ENCODE results near the gene DCPS.
"Not testable (repeated sequence)": the region's sequence is repeated elsewhere in the genome, so short reads cannot be mapped to it uniquely, and the experiment has no call there.

Gene DCPS

DNA sequence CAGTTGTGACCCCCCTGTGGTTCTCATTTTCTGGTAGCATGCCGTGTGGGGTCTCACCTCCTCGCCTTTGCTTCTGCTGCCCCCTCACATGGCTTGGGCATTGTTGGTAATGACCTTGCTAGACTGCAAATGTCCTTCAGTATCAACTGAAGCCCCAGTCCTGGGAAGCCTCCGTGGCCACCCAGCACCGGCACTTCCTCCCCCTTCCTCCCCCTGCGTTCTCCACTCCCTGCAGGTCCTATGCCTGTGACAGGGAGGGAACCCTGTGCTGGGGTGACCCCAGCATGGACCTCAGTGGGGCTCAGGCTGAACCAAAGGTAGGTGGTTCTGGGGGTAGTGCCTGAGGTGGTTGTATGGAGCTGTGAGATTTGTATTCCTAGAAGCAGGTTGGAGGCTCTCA is 57.5 kb downstream of the DCPS start:
- H3K4me3 ChIP-seq (ENCODE audit: low read depth, low read length) = no peak overlapping the region
- TF ChIP-seq, protein P1, sequence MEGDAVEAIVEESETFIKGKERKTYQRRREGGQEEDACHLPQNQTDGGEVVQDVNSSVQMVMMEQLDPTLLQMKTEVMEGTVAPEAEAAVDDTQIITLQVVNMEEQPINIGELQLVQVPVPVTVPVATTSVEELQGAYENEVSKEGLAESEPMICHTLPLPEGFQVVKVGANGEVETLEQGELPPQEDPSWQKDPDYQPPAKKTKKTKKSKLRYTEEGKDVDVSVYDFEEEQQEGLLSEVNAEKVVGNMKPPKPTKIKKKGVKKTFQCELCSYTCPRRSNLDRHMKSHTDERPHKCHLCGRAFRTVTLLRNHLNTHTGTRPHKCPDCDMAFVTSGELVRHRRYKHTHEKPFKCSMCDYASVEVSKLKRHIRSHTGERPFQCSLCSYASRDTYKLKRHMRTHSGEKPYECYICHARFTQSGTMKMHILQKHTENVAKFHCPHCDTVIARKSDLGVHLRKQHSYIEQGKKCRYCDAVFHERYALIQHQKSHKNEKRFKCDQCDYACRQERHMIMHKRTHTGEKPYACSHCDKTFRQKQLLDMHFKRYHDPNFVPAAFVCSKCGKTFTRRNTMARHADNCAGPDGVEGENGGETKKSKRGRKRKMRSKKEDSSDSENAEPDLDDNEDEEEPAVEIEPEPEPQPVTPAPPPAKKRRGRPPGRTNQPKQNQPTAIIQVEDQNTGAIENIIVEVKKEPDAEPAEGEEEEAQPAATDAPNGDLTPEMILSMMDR (IDR thresholded peaks at IDR 0.05; ENCODE audit: low read depth, low read length) = no peak

- TF ChIP-seq, protein P1 (IDR thresholded peaks at IDR 0.05; ENCODE audit: low read depth, low read length) = no peak
Measured at GRCh38 chr11:126362879-126363655, 59.2 kb downstream of the DCPS start.

DNA sequence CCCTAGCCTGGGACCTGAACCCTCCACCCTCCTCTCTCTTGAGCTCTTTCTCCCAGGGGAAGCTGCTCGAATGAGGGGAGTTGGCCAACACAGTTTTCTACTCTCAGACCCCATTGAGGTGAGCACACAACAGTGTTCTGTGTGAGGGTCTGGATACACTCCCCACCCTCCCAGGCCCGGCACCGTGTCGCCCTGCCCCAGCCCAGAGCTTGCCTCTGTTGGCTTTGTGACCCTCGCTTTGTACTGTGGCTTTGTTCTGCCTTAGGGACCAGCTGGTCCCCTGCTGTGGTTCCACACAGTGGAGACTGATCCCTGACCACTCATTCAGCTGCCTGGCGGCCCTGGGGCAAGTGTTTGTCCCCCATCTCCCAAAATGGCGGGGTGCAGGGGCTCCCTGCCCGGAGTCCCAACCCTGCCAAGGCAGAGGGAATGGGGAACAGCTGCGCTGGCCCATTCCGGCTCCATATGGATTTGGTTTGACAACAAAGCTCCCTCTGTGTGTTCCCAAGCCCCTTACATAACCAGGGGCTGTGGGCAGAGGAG is 59.9 kb downstream of the DCPS start:
- TF ChIP-seq, protein P1 (IDR thresholded peaks at IDR 0.05; ENCODE audit: low read depth, low read length) = no peak
- no peak overlapping the region for H3K4me3 ChIP-seq (ENCODE audit: low read depth, low read length)

More at GRCh38 chr11:126362879-126363655, 59.2 kb downstream of the DCPS start:
- no peak overlapping the region for H3K4me3 ChIP-seq (ENCODE audit: low read depth, low read length)

DNA sequence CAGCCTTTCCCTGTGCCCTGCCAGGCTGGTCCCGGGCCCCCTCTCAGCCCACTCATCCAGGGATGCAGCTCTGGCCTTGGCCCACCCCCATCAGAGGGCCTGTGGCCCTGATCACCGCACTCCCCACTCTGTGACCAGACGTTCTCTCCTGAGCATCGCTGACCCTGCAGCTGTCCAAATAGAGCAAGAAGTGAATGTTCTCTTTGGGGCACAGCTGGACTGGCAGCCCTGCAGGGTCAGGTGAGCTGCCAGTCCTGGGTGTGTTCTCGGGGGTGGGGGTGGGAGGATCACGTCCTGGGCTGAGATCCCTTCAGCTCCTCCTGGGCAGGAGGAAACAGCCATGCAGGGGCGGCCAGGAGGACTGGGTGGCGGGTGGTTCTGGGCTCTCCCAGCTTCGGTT is 60.9 kb downstream of the DCPS start:
- not testable (repeated sequence) for H3K4me3 ChIP-seq (ENCODE audit: low read depth, low read length)

DNA sequence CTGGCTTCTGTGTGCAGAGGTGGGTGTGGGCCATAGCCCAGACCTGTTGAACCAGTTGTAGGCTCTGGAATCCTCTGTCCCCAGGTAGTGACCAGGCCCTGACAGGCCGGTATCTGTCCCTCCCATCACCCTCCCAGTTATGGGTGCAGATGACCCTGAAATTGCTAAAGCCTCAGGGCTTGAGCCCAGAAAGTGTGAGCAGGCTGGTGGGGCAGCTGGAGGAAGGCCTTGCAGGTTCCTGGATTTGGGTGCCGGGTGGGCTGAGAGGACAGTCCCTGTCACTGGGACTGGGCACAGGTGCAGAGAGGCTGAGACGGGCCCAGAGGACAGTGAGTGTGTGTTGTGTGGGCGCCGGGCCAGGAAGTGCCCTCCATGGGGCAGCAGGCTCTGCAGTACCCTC is 61.6 kb downstream of the DCPS start:
- not testable (repeated sequence) for H3K4me3 ChIP-seq (ENCODE audit: low read depth, low read length)

- TF ChIP-seq, protein P1 (IDR thresholded peaks at IDR 0.05; ENCODE audit: low read depth, low read length) = no peak
- H3K4me3 ChIP-seq (ENCODE audit: low read depth, low read length) = no peak overlapping the region
Measured at GRCh38 chr11:126366064-126366822, 62.4 kb downstream of the DCPS start.

DNA sequence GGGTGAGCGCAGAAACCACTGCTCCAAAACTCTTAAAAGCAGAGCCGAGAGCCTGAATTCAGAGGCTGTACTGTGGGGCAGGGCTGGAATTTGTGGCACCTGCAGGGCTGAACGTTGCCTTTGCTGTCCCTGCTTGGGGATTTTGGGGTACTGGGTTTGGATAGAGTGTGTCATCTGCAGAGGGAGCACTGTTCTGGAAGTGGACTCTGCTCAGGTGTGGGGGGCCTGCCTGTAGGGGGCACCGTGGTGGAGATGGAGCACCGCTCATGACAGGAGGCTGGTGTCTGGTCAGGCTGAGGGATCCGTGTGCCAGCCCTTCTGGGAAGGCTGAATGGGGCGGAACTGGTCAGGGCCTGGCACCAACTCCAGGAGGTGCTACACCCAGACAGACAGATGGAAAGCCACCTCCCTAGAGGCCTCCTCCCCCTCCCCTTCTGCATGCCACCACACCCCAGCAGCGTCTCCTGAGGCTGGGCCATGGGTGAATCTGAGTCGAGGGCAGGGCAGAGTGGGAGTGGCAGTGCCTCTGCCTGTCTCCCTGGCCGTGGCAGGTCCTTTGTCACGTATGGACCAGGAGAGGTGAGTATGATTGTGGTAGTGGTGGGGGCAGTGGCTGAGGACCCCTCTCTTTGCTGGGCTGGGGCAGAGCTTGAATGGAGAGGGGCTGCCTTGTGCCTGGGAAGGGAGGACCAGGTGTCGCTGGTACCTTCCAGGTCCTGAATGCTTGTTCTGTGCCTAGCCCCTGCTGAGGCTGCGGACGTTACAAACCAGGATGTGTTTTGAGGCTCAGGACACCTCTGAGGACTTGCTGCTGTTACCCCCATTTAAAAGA is 63.2 kb downstream of the DCPS start:
- H3K4me3 ChIP-seq (ENCODE audit: low read depth, low read length) = not testable (repeated sequence)

GRCh38 chr11:126367806-126368205 is 63.9 kb downstream of the DCPS start:
- H3K4me3 ChIP-seq (ENCODE audit: low read depth, low read length) = not testable (repeated sequence)

- H3K4me3 ChIP-seq (ENCODE audit: low read depth, low read length) = not testable (repeated sequence)
Measured at GRCh38 chr11:126368336-126369119, 64.7 kb downstream of the DCPS start.
